Measurements from ENCODE around the gene FNDC3B. TPM values are rescaled to one million over a fixed set of nuclear protein-coding genes. Genes with fewer than 3 reads are reported as not detected.

Gene FNDC3B
- total and polyA plus RNA-seq, 5 experiments from 2014 or later: 6.5 to 20.6 (median 8.8) TPM

DNA sequence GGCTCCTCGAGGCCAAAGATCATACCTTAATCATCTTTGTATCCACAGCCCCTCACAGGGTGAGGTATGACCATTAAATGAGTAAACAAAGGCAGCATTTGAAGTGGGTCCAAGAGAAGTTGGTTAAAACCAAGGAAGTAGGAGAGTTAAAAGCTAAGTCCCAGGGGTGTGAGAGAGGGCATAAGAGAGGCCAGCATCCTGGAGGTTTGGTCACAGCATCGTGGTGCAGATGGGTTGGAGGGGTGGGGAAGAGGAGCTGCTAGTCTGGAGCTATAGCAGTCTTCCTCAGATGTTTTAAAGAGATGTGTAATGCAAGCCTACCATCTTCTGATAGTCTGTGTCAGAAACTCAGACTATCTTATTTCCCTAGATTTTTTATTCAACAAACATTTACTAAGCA lies 253.7 kb downstream of the FNDC3B start:
- POLR2A ChIA-PET: no interaction called here
- H3K4me3 Mint-ChIP-seq: no peak overlapping the region
- no peak overlapping the region for H3K27ac Mint-ChIP-seq
- H3K27me3 Mint-ChIP-seq: no peaks in the 10 kb centered on the region
- H3K9me3 Mint-ChIP-seq: peaks cover 0 to 8% (median 0%) of the 10 kb centered on the region in 9 donors
- peaks cover 12 to 64% (median 31%) of the 10 kb centered on the region in 3 donors for H3K36me3 Mint-ChIP-seq
- no peak for DNase-seq
- H3K4me1 Mint-ChIP-seq: peaks cover 9 to 17% (median 12%) of the 10 kb centered on the region in 4 donors
- ATAC-seq: no peak

- Mint-ChIP-seq H3K27me3 (no peaks in the 10 kb centered on the region), H3K27ac (no peak overlapping the region), H3K9me3 (peaks cover 0 to 8% (median 0%) of the 10 kb centered on the region in 9 donors), H3K4me3 (no peak overlapping the region), H3K4me1 (peaks cover 0 to 9% (median 5%) of the 10 kb centered on the region in 4 donors), H3K36me3 (peaks cover 12 to 65% (median 33%) of the 10 kb centered on the region in 3 donors)
- ATAC-seq (no peak), DNase-seq (no peak)
- POLR2A ChIA-PET: no interaction called here
Measured at GRCh38 chr3:172294223-172294806, 254.9 kb downstream of the FNDC3B start.

DNA sequence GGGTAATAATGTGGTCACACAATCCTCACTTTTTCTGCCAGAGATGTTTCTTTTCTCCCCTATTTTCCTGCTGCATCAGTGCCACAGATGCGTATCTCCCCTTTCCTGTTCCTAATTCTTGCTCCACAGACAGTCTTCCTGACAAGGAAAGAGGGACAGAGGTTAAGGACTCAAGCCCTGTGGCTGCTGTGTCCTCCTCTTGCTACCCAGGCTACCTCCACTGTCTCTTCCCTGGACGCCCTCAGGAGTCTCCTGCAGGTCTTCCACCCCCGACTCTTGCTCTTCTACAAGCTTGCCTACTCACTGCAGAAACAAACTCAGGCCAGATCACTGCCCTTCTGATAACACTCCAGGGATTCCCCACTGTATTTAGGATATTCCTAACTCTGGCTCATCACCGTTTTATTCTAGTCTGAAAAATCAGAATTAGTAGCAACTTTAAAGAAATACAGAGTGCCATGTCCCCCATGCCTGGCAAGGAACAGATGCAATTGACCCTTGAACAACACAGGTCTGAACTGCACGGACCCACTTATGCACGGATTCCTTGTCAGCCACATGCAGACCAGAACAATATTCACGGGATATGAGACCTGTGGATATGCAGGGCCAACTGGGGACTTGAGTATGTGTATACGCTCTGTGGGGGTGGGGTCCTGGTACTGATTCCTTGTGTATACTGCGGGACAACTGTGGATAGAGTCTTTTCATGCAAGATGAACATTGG lies 257.0 kb downstream of the FNDC3B start:
- Mint-ChIP-seq H3K27me3 (no peaks in the 10 kb centered on the region), H3K36me3 (peaks cover 22 to 73% (median 42%) of the 10 kb centered on the region in 3 donors), H3K4me3 (no peak overlapping the region), H3K4me1 (peaks cover 0 to 4% (median 0%) of the 10 kb centered on the region in 4 donors), H3K9me3 (peaks cover 0 to 8% (median 0%) of the 10 kb centered on the region in 9 donors), H3K27ac (peak overlapping the region in 3 of 10 donors; percentile 7 to 55 (median 18))
- ATAC-seq: no peak
- no peak for DNase-seq
- POLR2A ChIA-PET: no interaction called here

DNA sequence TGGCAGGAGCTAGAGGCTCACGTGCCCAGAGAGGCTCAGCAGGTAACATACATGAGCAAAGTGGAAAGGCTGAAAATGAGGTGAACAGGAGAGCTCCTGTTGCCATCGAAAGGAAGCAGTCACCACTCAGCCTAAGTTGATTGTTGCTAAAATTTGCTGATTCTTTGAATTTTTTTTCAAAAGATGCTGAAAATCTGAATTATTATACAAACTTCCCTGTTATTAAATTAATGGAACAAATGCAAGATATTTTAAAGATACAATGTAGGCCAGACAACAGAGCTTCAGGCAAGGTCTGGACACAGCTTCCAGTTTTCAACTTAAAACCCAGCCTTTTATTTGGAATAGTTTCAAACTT lies 257.6 kb downstream of the FNDC3B start:
- POLR2A ChIA-PET: no interaction called here
- Mint-ChIP-seq H3K4me1 (peaks cover 0 to 4% (median 0%) of the 10 kb centered on the region in 4 donors), H3K27ac (no peak overlapping the region), H3K36me3 (peaks cover 22 to 75% (median 42%) of the 10 kb centered on the region in 3 donors), H3K27me3 (no peaks in the 10 kb centered on the region), H3K4me3 (no peak overlapping the region), H3K9me3 (peaks cover 0 to 8% (median 0%) of the 10 kb centered on the region in 9 donors)
- DNase-seq: no peak
- no peak for ATAC-seq

- Mint-ChIP-seq H3K36me3 (peaks cover 22 to 76% (median 39%) of the 10 kb centered on the region in 3 donors), H3K4me3 (no peak overlapping the region), H3K27ac (no peak overlapping the region)
Measured at GRCh38 chr3:172298247-172298646, 258.9 kb downstream of the FNDC3B start.

DNA sequence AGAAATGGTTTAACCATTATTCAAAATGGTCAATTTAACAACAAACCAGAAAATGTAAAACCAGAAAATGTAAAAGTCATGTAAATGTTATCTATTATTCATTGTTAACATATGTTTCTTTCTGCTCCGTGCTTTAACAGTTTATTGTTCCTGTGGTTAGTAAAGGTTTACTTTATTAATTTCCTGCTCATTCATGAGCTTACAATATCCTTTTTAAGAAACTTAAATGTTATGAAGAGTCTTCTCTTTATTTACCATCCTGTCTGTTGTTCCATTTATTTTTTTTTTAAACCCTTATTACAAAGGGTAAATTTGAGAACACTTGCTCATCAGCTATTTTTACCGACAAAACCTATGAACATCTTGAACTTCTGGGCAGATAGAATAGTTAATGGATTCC lies 260.8 kb downstream of the FNDC3B start:
- H3K27ac Mint-ChIP-seq: no peak overlapping the region
- no peaks in the 10 kb centered on the region for H3K27me3 Mint-ChIP-seq
- H3K4me1 Mint-ChIP-seq: peaks cover 0 to 4% (median 0%) of the 10 kb centered on the region in 4 donors
- POLR2A ChIA-PET: no interaction called here
- peaks cover 18 to 72% (median 33%) of the 10 kb centered on the region in 3 donors for H3K36me3 Mint-ChIP-seq
- H3K9me3 Mint-ChIP-seq: no peaks in the 10 kb centered on the region
- DNase-seq (no peak), ATAC-seq (no peak)
- no peak overlapping the region for H3K4me3 Mint-ChIP-seq

More at GRCh38 chr3:172298247-172298646, 258.9 kb downstream of the FNDC3B start:
- peaks cover 0 to 4% (median 0%) of the 10 kb centered on the region in 4 donors for H3K4me1 Mint-ChIP-seq
- POLR2A ChIA-PET: no interaction called here
- no peaks in the 10 kb centered on the region for H3K27me3 Mint-ChIP-seq
- DNase-seq: no peak
- peaks cover 0 to 8% (median 0%) of the 10 kb centered on the region in 9 donors for H3K9me3 Mint-ChIP-seq
- ATAC-seq: no peak

- no peak overlapping the region for H3K4me3 Mint-ChIP-seq
- no peaks in the 10 kb centered on the region for H3K27me3 Mint-ChIP-seq
- DNase-seq: no peak
- POLR2A ChIA-PET: no interaction called here
- H3K9me3 Mint-ChIP-seq: no peaks in the 10 kb centered on the region
- H3K36me3 Mint-ChIP-seq: peaks cover 18 to 69% (median 32%) of the 10 kb centered on the region in 3 donors
- H3K4me1 Mint-ChIP-seq: peaks cover 0 to 4% (median 0%) of the 10 kb centered on the region in 4 donors
- ATAC-seq: no peak
- no peak overlapping the region for H3K27ac Mint-ChIP-seq
Measured at GRCh38 chr3:172300862-172301261, 261.5 kb downstream of the FNDC3B start.

DNA sequence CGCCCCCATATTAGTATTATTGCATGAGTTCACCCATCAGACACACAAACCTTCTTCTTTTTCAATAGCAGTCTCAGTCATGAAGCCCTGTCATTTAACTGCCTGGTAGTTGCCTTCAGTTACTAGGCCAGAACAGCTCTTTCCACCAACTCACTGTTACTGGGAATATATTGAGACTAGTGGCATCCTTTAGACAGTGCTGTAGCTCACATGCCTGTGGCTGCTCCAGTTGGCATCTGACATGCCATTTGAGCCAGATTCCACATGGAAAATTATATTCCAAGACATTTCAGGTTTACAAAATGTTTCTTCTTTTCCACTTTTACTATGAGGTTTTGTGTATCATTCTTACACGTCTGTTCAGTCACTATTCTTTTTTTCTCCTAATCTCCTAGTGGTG lies 262.8 kb downstream of the FNDC3B start:
- no peak overlapping the region for H3K27ac Mint-ChIP-seq
- peaks cover 0 to 4% (median 0%) of the 10 kb centered on the region in 4 donors for H3K4me1 Mint-ChIP-seq
- ATAC-seq (no peak), DNase-seq (no peak)
- no peaks in the 10 kb centered on the region for H3K27me3 Mint-ChIP-seq
- H3K36me3 Mint-ChIP-seq: peaks cover 10 to 66% (median 28%) of the 10 kb centered on the region in 3 donors
- H3K9me3 Mint-ChIP-seq: no peaks in the 10 kb centered on the region
- no peak overlapping the region for H3K4me3 Mint-ChIP-seq
- POLR2A ChIA-PET: no interaction called here

DNA sequence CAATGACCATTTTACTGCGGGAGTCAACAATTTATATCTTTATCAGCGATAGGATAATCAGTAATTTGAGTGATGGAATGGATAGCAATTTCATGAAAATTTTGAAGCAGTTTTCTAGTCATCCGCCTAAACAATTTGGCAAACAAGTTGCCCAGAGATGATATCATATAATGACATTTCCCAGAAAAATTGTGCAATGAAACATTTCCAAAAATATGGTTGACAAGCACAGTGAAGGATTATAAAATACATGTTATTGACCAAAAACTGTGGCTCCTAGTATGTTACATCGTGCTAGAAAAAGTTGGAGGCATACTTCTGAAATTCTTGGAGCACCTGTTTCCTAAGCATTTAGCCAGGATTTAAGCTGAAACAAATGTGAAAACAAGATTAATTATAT lies 263.8 kb downstream of the FNDC3B start:
- H3K36me3 Mint-ChIP-seq: peaks cover 10 to 66% (median 29%) of the 10 kb centered on the region in 3 donors
- DNase-seq: no peak

DNA sequence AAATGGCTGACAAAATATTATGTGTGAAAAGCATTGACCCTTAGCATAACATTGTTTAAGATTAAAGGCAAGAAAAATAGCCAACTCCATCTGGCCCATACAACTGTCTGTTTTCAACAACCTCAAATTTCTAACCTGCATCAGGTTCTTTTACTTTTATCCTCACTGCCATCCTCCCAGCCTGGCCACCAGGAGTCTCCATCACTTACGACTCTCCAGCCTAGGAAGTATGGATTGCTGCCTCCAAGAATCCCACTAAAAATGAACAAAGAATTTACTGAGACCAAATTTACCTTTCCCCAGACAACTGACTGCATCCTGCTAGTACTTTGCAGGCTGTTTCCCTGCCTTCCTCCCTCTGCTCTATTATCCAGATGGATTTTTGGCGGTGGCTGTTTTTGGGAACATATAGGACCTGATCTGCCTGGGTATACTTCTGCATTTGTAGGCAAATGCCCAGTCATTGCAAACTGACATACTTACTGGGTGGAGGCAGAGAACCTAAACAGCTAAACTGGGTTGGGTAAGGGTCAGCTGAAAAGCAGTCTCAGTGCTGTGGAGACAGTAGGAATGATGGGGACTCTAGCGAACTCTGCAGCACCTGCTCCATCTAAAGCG lies 264.7 kb downstream of the FNDC3B start:
- no peak for DNase-seq
- Mint-ChIP-seq H3K36me3 (peaks cover 10 to 65% (median 23%) of the 10 kb centered on the region in 3 donors), H3K4me3 (no peak overlapping the region), H3K27ac (peak overlapping the region in 1 of 10 donors; percentile 5), H3K4me1 (peaks cover 0 to 4% (median 0%) of the 10 kb centered on the region in 4 donors), H3K9me3 (no peaks in the 10 kb centered on the region), H3K27me3 (no peaks in the 10 kb centered on the region)
- ATAC-seq: no peak
- POLR2A ChIA-PET: no interaction called here

More for the DNA sequence above, 263.8 kb downstream of the FNDC3B start:
- H3K27ac Mint-ChIP-seq: no peak overlapping the region
- peaks cover 0 to 4% (median 0%) of the 10 kb centered on the region in 4 donors for H3K4me1 Mint-ChIP-seq
- H3K4me3 Mint-ChIP-seq: no peak overlapping the region
- ATAC-seq: no peak
- H3K27me3 Mint-ChIP-seq: no peaks in the 10 kb centered on the region
- H3K9me3 Mint-ChIP-seq: no peaks in the 10 kb centered on the region
- POLR2A ChIA-PET: no interaction called here

DNA sequence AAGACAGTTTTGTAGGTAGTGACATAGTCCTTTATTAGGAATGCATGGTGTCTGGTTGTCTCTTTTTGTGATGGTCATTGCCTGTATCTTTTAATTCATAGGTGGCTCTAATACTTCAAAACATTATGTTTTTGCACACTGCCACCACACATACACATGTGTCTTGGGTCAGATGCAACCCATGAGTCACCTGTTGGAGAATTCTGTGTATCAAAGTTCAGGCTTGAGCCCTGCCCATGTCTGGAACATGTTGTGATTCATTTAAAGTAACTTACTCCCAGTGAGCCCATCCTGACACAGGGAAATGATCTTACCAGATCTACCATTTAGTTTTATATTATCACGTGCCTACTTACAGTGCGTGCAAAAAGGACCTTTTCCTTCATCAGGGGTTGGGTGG lies 266.2 kb downstream of the FNDC3B start:
- Mint-ChIP-seq H3K4me3 (no peak overlapping the region), H3K27ac (no peak overlapping the region), H3K4me1 (peaks cover 0 to 4% (median 0%) of the 10 kb centered on the region in 4 donors), H3K27me3 (no peaks in the 10 kb centered on the region), H3K9me3 (no peaks in the 10 kb centered on the region), H3K36me3 (peaks cover 3 to 66% (median 17%) of the 10 kb centered on the region in 3 donors)
- no peak for ATAC-seq
- no peak for DNase-seq
- POLR2A ChIA-PET: no interaction called here

DNA sequence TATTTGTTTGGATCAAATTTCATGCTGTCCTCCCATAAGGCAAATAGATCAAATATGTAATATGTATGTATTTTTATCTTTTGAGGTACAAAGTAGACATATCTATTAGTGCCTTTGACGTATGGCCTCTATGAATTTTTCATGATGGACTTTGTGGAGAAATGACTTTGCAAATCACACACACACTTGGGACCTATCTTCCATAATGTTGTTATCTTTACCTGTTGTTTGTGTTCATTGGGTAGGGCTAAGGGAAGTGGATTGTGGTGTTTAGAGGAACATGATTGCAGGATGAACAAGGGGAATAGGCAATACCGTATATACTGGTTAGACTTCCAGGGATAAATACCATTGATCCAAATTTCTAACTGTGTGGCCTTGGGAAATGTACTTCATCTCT lies 266.6 kb downstream of the FNDC3B start:
- ATAC-seq: no peak
- POLR2A ChIA-PET: no interaction called here
- Mint-ChIP-seq H3K27ac (no peak overlapping the region), H3K9me3 (no peaks in the 10 kb centered on the region), H3K36me3 (peaks cover 0 to 66% (median 18%) of the 10 kb centered on the region in 3 donors), H3K4me3 (no peak overlapping the region), H3K4me1 (peaks cover 0 to 4% (median 0%) of the 10 kb centered on the region in 4 donors), H3K27me3 (no peaks in the 10 kb centered on the region)
- no peak for DNase-seq

DNA sequence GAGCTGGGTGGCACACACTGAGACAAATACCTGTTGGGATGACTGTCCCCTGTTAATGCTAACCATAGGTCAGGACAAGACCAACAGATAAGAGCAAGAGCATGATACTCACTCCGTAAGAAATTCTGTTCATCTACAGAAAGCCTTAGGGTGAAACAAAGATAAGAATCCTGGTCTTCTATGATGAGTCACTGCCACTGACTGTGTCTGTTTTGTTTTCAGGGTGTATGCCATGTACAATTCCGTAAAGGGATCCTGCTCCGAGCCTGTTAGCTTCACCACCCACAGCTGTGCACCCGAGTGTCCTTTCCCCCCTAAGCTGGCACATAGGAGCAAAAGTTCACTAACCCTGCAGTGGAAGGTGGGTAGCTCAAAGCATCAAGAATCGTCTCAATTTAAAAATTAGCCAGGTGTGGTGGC lies 267.8 kb downstream of the FNDC3B start:
- Mint-ChIP-seq H3K36me3 (peaks cover 0 to 72% (median 27%) of the 10 kb centered on the region in 3 donors), H3K4me1 (peaks cover 0 to 4% (median 0%) of the 10 kb centered on the region in 4 donors), H3K27ac (peak overlapping the region in 1 of 10 donors; percentile 80), H3K9me3 (no peaks in the 10 kb centered on the region), H3K27me3 (no peaks in the 10 kb centered on the region), H3K4me3 (no peak overlapping the region)
- POLR2A ChIA-PET: no interaction called here
- DNase-seq (no peak), ATAC-seq (no peak)

Data from naive thymus-derived CD8-positive, alpha-beta T cell (primary cell).